A673 (cell line): Measurements from ENCODE around the gene KCNMA1. TPM values are rescaled to one million over a fixed set of nuclear protein-coding genes. Genes with fewer than 3 reads are reported as not detected.

Experiments used
- BruUV-seq: library from RNA; stranded (reverse); fragments of 400-500 nt; replicated peaks from 2 replicates; lab custom pipeline; 2021; lab: Mats Ljungman, UMichigan
- CTCF ChIA-PET: fragments of 300-600 bp; sonication (Branson Sonifier 250); formaldehyde crosslinking; loops from one replicate; lab custom pipeline; 2022; ENCODE audit warnings: antibody characterized with exemption; lab: Charles Lee
- POLR2A ChIA-PET: fragments of 300-600 bp; sonication (Branson Sonifier 250); formaldehyde crosslinking; loops from one replicate; lab custom pipeline; 2022; ENCODE audit warnings: antibody characterized with exemption; ENCODE audit not compliant: low non-redundant PET; lab: Charles Lee
- DNase-seq: peaks from one replicate; pipeline ENCODE4 v3.0.0-alpha.2; 2015; ENCODE audit warnings: low spot score
- H3K27ac ChIP-seq: fragments of 200-600 bp; sonication (generic); 2 replicates; pipeline ENCODE4 v1.5.1; 2016; ENCODE audit warnings: mixed run types, low read depth, mild to moderate bottlenecking, mixed read lengths, antibody characterized with exemption, low read length; ENCODE audit not compliant: poor library complexity, severe bottlenecking
- H3K27me3 ChIP-seq: fragments of 200-600 bp; sonication (generic); replicated peaks from 2 replicates; pipeline ENCODE4 v1.6.1; 2017; ENCODE audit warnings: mixed run types, low read depth, mild to moderate bottlenecking, mixed read lengths, antibody characterized with exemption, low read length; ENCODE audit not compliant: insufficient read depth, poor library complexity
- H3K36me3 ChIP-seq: fragments of 200-600 bp; sonication (generic); 2 replicates; pipeline ENCODE4 v1.6.1; 2016; ENCODE audit warnings: mixed run types, mild to moderate bottlenecking, mixed read lengths, antibody characterized with exemption, low read length; ENCODE audit not compliant: insufficient read depth, poor library complexity, severe bottlenecking
- H3K4me1 ChIP-seq: fragments of 200-600 bp; sonication (generic); 2 replicates; pipeline ENCODE4 v1.6.1; 2017; ENCODE audit warnings: mixed run types, mild to moderate bottlenecking, mixed read lengths, antibody characterized with exemption, low read length; ENCODE audit not compliant: insufficient read depth, poor library complexity, severe bottlenecking
- H3K4me3 ChIP-seq: fragments of 200-600 bp; sonication (generic); 2 replicates; pipeline ENCODE4 v1.5.1; 2016; ENCODE audit warnings: low read depth, mixed run types, mild to moderate bottlenecking, mixed read lengths, low read length; ENCODE audit not compliant: poor library complexity, severe bottlenecking
- H3K9me3 ChIP-seq: fragments of 200-600 bp; sonication (generic); 2 replicates; pipeline ENCODE4 v1.6.1; 2016; ENCODE audit warnings: mixed run types, low read depth, mild to moderate bottlenecking, mixed read lengths, antibody characterized with exemption, low read length; ENCODE audit not compliant: poor library complexity, severe bottlenecking
- CTCF ChIP-seq: fragments of 300-800, 200-600 bp; sonication (generic); conservative IDR thresholded peaks from 2 replicates; pipeline ENCODE4 v1.5.1; 2017; ENCODE audit warnings: low read depth, mild to moderate bottlenecking, antibody characterized with exemption, low read length, moderate library complexity, mixed read lengths
- EZH2 ChIP-seq: fragments of 200-600 bp; sonication (generic); IDR thresholded peaks from 2 replicates; pipeline ENCODE4 v1.6.1; 2017; ENCODE audit warnings: borderline replicate concordance, low read depth, mild to moderate bottlenecking, mixed read lengths, antibody characterized with exemption, low read length; ENCODE audit not compliant: poor library complexity, severe bottlenecking
- intact Hi-C: fragments of 100-400 bp; cut with micrococcal nuclease; formaldehyde crosslinking; loops from one replicate; pipeline ENCODE4 v1.10.0; 2022; ENCODE audit not compliant: unreplicated experiment
- total RNA-seq: library from RNA; stranded (reverse); gene quantifications from 2 replicates; pipeline ENCODE4 v1.2.3, GENCODE V29; 2021

Gene KCNMA1
- total RNA-seq, 1 experiment from 2014 or later, result 0.84 TPM

DNA sequence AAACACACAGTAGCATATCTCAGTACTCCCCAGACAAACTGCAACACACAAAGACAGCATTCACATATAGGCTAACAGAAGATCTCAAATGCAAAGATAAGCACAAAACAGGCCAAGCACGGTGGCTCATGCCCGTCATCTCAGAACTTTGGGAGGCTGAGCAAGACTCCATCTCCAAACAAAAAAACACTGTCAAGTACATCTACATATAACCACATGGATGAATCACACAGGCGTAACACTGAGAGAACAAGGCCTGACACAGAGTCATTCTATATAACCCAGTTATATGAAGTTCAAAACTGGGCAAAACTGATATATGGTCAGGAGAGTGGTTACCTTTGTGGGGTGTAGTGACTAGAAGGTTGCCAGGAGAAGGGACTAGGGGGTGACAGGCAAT is 506.4 kb downstream of the KCNMA1 start:
- H3K4me1 ChIP-seq, result no peaks in the 10 kb centered on the region
- no peak overlapping the region for H3K4me3 ChIP-seq
- H3K9me3 ChIP-seq, result no peaks in the 10 kb centered on the region
- ChIA-PET CTCF (interaction anchor here (0.7 kb wide), 1 partner anchor 1253 kb away, joined by 9 read pairs; no protein-coding TSS in a partner anchor), POLR2A (no interaction called here)
- intact Hi-C loops, result no loop called here
- no peak for DNase-seq
- no peak overlapping the region for H3K27ac ChIP-seq
- no TSS peak for BruUV-seq
- no peaks in the 10 kb centered on the region for H3K36me3 ChIP-seq
- H3K27me3 ChIP-seq, result no peaks in the 10 kb centered on the region
- no peak for TF ChIP-seq EZH2
- no peak for TF ChIP-seq CTCF

- BruUV-seq, result no TSS peak
- Histone ChIP-seq H3K9me3 (no peaks in the 10 kb centered on the region), H3K4me1 (no peaks in the 10 kb centered on the region), H3K36me3 (no peaks in the 10 kb centered on the region), H3K27ac (no peak overlapping the region), H3K4me3 (no peak overlapping the region), H3K27me3 (no peaks in the 10 kb centered on the region)
- intact Hi-C loops, result no loop called here
- TF ChIP-seq CTCF, result no peak
- TF ChIP-seq EZH2, result no peak
- ChIA-PET POLR2A (no interaction called here), CTCF (no interaction called here)
- DNase-seq, result no peak
Measured at GRCh38 chr10:77127243-77127642, 510.4 kb downstream of the KCNMA1 start.

DNA sequence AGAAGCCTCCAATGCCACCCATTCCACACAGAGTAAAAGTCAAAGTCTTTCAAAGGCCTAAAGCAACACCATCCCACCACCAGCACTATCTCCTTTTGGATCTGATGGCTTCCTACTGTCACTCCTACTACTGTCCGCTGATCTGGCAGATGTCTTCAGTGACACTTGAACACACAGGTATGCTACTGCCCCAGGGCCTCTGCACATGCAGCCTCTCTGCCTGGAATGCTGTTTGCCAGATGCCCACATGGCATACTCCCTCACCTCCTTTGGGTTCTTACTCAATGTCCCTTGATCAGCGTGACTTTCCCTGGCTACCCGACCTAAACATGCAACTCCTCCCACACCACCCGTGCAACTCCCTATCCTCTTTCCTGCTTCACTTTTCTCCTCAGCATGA is 512.4 kb downstream of the KCNMA1 start:
- POLR2A ChIA-PET, result no interaction called here
- CTCF ChIA-PET, result no interaction called here

More for the DNA sequence above, 512.4 kb downstream of the KCNMA1 start:
- no peaks in the 10 kb centered on the region for H3K4me1 ChIP-seq
- no peak overlapping the region for H3K27ac ChIP-seq
- H3K36me3 ChIP-seq, result no peaks in the 10 kb centered on the region
- DNase-seq, result no peak
- H3K4me3 ChIP-seq, result no peak overlapping the region
- intact Hi-C loops, result no loop called here
- no peak for TF ChIP-seq CTCF
- TF ChIP-seq EZH2, result no peak
- peaks cover 14% of the 10 kb centered on the region for H3K27me3 ChIP-seq
- H3K9me3 ChIP-seq, result no peaks in the 10 kb centered on the region
- BruUV-seq, result no TSS peak
